ENCODE measurements around the gene SSPN.
"Not testable (repeated sequence)": the region's sequence is repeated elsewhere in the genome, so short reads cannot be mapped to it uniquely, and the experiment has no call there.

The SSPN gene

DNA sequence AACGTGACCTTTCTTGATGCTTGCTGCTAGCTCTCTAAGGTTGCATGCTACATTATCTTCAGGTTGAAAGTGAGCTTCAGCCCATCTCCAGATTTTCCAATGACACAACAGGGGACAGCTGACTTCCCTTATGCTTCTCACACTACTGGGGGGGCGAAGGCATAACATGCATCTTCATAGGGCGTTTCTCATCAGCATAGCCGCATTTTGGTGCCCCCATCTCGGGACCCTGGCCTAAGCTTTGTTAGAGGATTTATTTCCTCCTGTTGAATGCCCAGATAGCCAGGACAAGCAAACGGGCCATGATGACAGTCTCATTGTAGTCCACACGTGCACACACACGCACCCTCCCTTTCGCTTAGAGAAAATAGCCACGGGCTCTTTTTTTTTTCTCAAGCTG is 30.7 kb downstream of the SSPN start:
- Histone ChIP-seq H3K4me3 (ENCODE audit: low read depth in 1 of 2, low read length in 2 of 2) (peak overlapping the region; percentile 60 to 63), H3K9me3 (ENCODE audit: control insufficient read depth in 1 of 2, low read length in 2 of 2) (no peaks in the 10 kb centered on the region), H3K9ac (ENCODE audit: low read depth in 1 of 2, low read length in 2 of 2) (no peak overlapping the region), H3K27me3 (ENCODE audit: control insufficient read depth in 1 of 2, insufficient read depth in 2 of 2, low read length in 2 of 2) (peaks cover 0 to 5% of the 10 kb centered on the region in 2 donors), H3K27ac (ENCODE audit: low read depth, low read length) (no peak overlapping the region), H3K36me3 (ENCODE audit: control insufficient read depth in 1 of 2, insufficient read depth in 2 of 2, low read length in 2 of 2) (no peaks in the 10 kb centered on the region), H3K4me1 (ENCODE audit: control insufficient read depth in 1 of 2, insufficient read depth in 2 of 2, low read length in 2 of 2) (peaks cover 3 to 5% of the 10 kb centered on the region in 2 donors)

GRCh38 chr12:26226629-26227360 is 31.4 kb downstream of the SSPN start:
- peaks cover 3 to 5% of the 10 kb centered on the region in 2 donors for H3K4me1 ChIP-seq (ENCODE audit: control insufficient read depth in 1 of 2, insufficient read depth in 2 of 2, low read length in 2 of 2)
- H3K9me3 ChIP-seq (ENCODE audit: control insufficient read depth in 1 of 2, low read length in 2 of 2) = no peaks in the 10 kb centered on the region
- no peak overlapping the region for H3K27ac ChIP-seq (ENCODE audit: low read depth, low read length)
- H3K9ac ChIP-seq (ENCODE audit: low read depth in 1 of 2, low read length in 2 of 2) = peak overlapping the region; percentile 28 to 48
- H3K4me3 ChIP-seq (ENCODE audit: low read depth in 1 of 2, low read length in 2 of 2) = peak overlapping the region; percentile 60 to 63
- no peaks in the 10 kb centered on the region for H3K36me3 ChIP-seq (ENCODE audit: control insufficient read depth in 1 of 2, insufficient read depth in 2 of 2, low read length in 2 of 2)
- peaks cover 0 to 5% of the 10 kb centered on the region in 2 donors for H3K27me3 ChIP-seq (ENCODE audit: control insufficient read depth in 1 of 2, insufficient read depth in 2 of 2, low read length in 2 of 2)

DNA sequence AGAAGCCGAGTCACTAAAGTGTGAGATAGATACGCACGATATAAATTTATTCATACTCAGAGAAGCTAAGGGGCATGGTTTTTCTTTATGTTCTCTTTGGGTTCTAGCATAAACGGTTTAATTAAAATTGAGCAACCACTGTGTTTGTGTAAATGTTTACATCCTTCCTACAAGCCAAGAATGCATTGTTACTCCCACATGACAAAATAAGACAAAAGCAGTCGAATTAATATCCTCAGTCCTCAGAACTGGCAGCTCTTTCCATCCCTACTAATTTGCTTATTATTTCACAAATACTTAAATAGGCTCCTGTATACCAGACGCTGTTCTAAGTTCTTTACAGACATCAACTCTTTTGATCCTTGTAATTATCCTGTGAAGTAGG is 32.0 kb downstream of the SSPN start:
- Histone ChIP-seq H3K27me3 (ENCODE audit: control insufficient read depth in 1 of 2, insufficient read depth in 2 of 2, low read length in 2 of 2) (peaks cover 0 to 5% of the 10 kb centered on the region in 2 donors), H3K27ac (ENCODE audit: low read depth, low read length) (no peak overlapping the region), H3K9ac (ENCODE audit: low read depth in 1 of 2, low read length in 2 of 2) (peak overlapping the region in 1 of 2 donors; percentile 28), H3K4me1 (ENCODE audit: control insufficient read depth in 1 of 2, insufficient read depth in 2 of 2, low read length in 2 of 2) (peaks cover 3 to 5% of the 10 kb centered on the region in 2 donors), H3K4me3 (ENCODE audit: low read depth in 1 of 2, low read length in 2 of 2) (peak overlapping the region; percentile 60 to 63), H3K36me3 (ENCODE audit: control insufficient read depth in 1 of 2, insufficient read depth in 2 of 2, low read length in 2 of 2) (no peaks in the 10 kb centered on the region), H3K9me3 (ENCODE audit: control insufficient read depth in 1 of 2, low read length in 2 of 2) (no peaks in the 10 kb centered on the region)

DNA sequence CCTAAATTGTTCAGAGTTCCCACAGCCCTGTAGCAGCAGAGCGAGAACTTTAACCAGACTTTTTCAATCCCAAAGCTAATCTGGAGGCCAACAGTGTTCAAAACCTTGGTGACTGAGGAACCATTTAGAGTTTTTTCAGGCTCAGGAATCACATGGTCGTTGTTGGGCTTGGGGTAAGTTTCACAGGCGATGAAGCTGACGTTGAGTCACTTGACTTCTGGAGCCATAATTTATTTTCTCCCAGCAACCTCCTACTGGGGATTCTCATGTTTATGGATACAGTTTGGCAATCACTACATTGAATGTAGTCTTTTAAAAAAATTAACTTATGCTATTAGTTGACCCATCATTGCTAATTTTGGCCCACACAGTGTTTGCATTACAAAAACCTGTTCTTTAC is 34.5 kb downstream of the SSPN start:
- no peak overlapping the region for H3K9ac ChIP-seq (ENCODE audit: low read depth in 1 of 2, low read length in 2 of 2)
- peaks cover 3 to 5% of the 10 kb centered on the region in 2 donors for H3K4me1 ChIP-seq (ENCODE audit: control insufficient read depth in 1 of 2, insufficient read depth in 2 of 2, low read length in 2 of 2)
- H3K4me3 ChIP-seq (ENCODE audit: low read depth in 1 of 2, low read length in 2 of 2) = no peak overlapping the region
- peaks cover 0 to 5% of the 10 kb centered on the region in 2 donors for H3K27me3 ChIP-seq (ENCODE audit: control insufficient read depth in 1 of 2, insufficient read depth in 2 of 2, low read length in 2 of 2)
- no peaks in the 10 kb centered on the region for H3K36me3 ChIP-seq (ENCODE audit: control insufficient read depth in 1 of 2, insufficient read depth in 2 of 2, low read length in 2 of 2)
- no peaks in the 10 kb centered on the region for H3K9me3 ChIP-seq (ENCODE audit: control insufficient read depth in 1 of 2, low read length in 2 of 2)
- H3K27ac ChIP-seq (ENCODE audit: low read depth, low read length) = no peak overlapping the region

- Histone ChIP-seq H3K9ac (ENCODE audit: low read depth in 1 of 2, low read length in 2 of 2) (no peak overlapping the region), H3K27ac (ENCODE audit: low read depth, low read length) (no peak overlapping the region), H3K9me3 (ENCODE audit: control insufficient read depth in 1 of 2, low read length in 2 of 2) (no peaks in the 10 kb centered on the region), H3K27me3 (ENCODE audit: control insufficient read depth in 1 of 2, insufficient read depth in 2 of 2, low read length in 2 of 2) (peaks cover 0 to 1% of the 10 kb centered on the region in 2 donors), H3K36me3 (ENCODE audit: control insufficient read depth in 1 of 2, insufficient read depth in 2 of 2, low read length in 2 of 2) (no peaks in the 10 kb centered on the region), H3K4me3 (ENCODE audit: low read depth in 1 of 2, low read length in 2 of 2) (no peak overlapping the region), H3K4me1 (ENCODE audit: control insufficient read depth in 1 of 2, insufficient read depth in 2 of 2, low read length in 2 of 2) (peaks cover 3 to 5% of the 10 kb centered on the region in 2 donors)
These were observed 36.1 kb downstream of the SSPN start for GRCh38 chr12:26231470-26231869.

GRCh38 chr12:26231921-26232320 is 36.5 kb downstream of the SSPN start:
- Histone ChIP-seq H3K9ac (ENCODE audit: low read depth in 1 of 2, low read length in 2 of 2) (no peak overlapping the region), H3K27ac (ENCODE audit: low read depth, low read length) (no peak overlapping the region)

DNA sequence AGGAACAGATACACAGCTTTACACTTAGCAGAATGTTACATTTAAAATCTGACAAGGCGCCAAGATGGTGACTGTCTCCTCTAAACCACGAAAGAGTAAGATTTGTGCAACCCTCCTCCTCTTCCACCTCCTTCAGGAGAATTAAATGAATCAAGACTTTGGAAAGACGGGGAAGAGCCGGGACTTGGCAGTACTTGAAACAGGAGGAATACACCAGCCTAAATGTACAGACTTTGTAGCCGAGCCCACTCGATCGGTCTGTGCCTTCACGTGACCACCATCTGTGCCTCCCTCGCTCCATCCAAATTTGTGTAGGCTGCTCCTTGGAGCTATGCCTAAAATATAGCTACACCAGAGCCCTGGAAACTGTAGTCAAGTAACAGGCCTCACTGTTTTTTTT is 38.3 kb downstream of the SSPN start:
- H3K4me3 ChIP-seq (ENCODE audit: low read depth in 1 of 2, low read length in 2 of 2) = no peak overlapping the region
- H3K27ac ChIP-seq (ENCODE audit: low read depth, low read length) = no peak overlapping the region
- H3K9ac ChIP-seq (ENCODE audit: low read depth in 1 of 2, low read length in 2 of 2) = no peak overlapping the region
- no peaks in the 10 kb centered on the region for H3K36me3 ChIP-seq (ENCODE audit: control insufficient read depth in 1 of 2, insufficient read depth in 2 of 2, low read length in 2 of 2)
- no peaks in the 10 kb centered on the region for H3K4me1 ChIP-seq (ENCODE audit: control insufficient read depth in 1 of 2, insufficient read depth in 2 of 2, low read length in 2 of 2)
- no peaks in the 10 kb centered on the region for H3K27me3 ChIP-seq (ENCODE audit: control insufficient read depth in 1 of 2, insufficient read depth in 2 of 2, low read length in 2 of 2)
- no peaks in the 10 kb centered on the region for H3K9me3 ChIP-seq (ENCODE audit: control insufficient read depth in 1 of 2, low read length in 2 of 2)

More at GRCh38 chr12:26231921-26232320, 36.5 kb downstream of the SSPN start:
- no peaks in the 10 kb centered on the region for H3K9me3 ChIP-seq (ENCODE audit: control insufficient read depth in 1 of 2, low read length in 2 of 2)
- no peaks in the 10 kb centered on the region for H3K36me3 ChIP-seq (ENCODE audit: control insufficient read depth in 1 of 2, insufficient read depth in 2 of 2, low read length in 2 of 2)
- H3K4me3 ChIP-seq (ENCODE audit: low read depth in 1 of 2, low read length in 2 of 2) = no peak overlapping the region
- H3K4me1 ChIP-seq (ENCODE audit: control insufficient read depth in 1 of 2, insufficient read depth in 2 of 2, low read length in 2 of 2) = peaks cover 3 to 4% of the 10 kb centered on the region in 2 donors
- no peaks in the 10 kb centered on the region for H3K27me3 ChIP-seq (ENCODE audit: control insufficient read depth in 1 of 2, insufficient read depth in 2 of 2, low read length in 2 of 2)

DNA sequence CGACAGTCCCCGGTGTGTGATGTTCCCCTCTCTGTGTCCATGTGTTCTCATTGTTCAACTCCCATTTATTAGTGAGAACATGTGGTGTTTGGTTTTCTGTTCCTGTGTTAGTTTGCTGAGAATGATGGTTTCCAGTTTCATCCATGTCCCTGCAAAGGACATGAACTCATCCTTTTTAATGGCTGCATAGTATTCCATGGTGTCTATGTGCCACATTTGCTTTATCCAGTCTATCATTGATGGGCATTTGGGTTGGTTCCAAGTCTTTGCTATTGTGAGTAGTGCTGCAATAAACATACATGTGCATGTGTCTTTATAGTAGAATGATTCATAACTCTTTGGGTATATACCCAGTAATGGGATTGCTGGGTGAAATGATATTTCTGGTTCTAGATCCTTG is 40.1 kb downstream of the SSPN start:
- H3K27me3 ChIP-seq (ENCODE audit: control insufficient read depth in 1 of 2, insufficient read depth in 2 of 2, low read length in 2 of 2); H3K36me3 ChIP-seq (ENCODE audit: control insufficient read depth in 1 of 2, insufficient read depth in 2 of 2, low read length in 2 of 2); H3K9ac ChIP-seq (ENCODE audit: low read depth in 1 of 2, low read length in 2 of 2); H3K9me3 ChIP-seq (ENCODE audit: control insufficient read depth in 1 of 2, low read length in 2 of 2); H3K4me3 ChIP-seq (ENCODE audit: low read depth in 1 of 2, low read length in 2 of 2); H3K27ac ChIP-seq (ENCODE audit: low read depth, low read length): not testable (repeated sequence)
- peaks cover 9 to 12% of the 10 kb centered on the region in 2 donors for H3K4me1 ChIP-seq (ENCODE audit: control insufficient read depth in 1 of 2, insufficient read depth in 2 of 2, low read length in 2 of 2)

DNA sequence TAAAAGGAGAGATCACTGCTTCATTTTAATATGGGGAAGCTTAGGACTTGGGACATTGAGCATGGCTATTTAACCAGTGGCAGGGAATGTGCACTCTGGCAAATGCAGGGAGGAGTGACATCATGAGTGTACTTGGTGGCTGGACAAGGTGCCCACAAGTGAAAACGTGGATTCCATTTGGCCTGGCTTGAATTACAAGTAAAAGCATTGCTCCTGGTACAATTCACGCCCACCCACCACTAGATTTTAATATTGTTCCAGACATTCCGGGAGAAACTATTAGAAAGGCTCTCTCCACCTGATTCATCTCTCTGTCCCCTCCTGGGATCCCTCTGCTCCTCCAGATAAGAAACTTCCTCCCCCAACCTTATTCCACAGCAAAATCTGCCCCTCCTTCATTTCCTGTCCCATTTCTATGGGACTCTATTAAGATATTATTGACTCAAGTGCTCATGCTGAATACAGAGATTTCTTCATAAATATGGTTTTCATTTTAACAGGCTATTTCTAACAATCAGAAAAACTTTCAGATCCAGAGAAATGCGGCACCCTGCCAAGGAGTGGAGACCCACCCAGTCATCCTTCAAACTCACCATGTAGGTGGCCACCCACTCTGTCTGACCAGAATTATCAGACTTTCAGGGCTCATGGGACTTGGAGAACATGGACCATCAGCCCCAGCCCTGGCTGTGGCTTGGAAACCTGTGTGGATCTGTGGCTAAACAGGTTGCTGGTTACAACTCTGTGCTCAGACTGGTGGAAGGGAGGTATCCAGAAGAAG is 43.2 kb downstream of the SSPN start:
- Histone ChIP-seq H3K9me3 (ENCODE audit: control insufficient read depth in 1 of 2, low read length in 2 of 2) (no peaks in the 10 kb centered on the region), H3K9ac (ENCODE audit: low read depth in 1 of 2, low read length in 2 of 2) (no peak overlapping the region), H3K27ac (ENCODE audit: low read depth, low read length) (no peak overlapping the region), H3K36me3 (ENCODE audit: control insufficient read depth in 1 of 2, insufficient read depth in 2 of 2, low read length in 2 of 2) (no peaks in the 10 kb centered on the region), H3K4me1 (ENCODE audit: control insufficient read depth in 1 of 2, insufficient read depth in 2 of 2, low read length in 2 of 2) (peaks cover 19 to 37% of the 10 kb centered on the region in 2 donors), H3K27me3 (ENCODE audit: control insufficient read depth in 1 of 2, insufficient read depth in 2 of 2, low read length in 2 of 2) (no peaks in the 10 kb centered on the region), H3K4me3 (ENCODE audit: low read depth in 1 of 2, low read length in 2 of 2) (no peak overlapping the region)

DNA sequence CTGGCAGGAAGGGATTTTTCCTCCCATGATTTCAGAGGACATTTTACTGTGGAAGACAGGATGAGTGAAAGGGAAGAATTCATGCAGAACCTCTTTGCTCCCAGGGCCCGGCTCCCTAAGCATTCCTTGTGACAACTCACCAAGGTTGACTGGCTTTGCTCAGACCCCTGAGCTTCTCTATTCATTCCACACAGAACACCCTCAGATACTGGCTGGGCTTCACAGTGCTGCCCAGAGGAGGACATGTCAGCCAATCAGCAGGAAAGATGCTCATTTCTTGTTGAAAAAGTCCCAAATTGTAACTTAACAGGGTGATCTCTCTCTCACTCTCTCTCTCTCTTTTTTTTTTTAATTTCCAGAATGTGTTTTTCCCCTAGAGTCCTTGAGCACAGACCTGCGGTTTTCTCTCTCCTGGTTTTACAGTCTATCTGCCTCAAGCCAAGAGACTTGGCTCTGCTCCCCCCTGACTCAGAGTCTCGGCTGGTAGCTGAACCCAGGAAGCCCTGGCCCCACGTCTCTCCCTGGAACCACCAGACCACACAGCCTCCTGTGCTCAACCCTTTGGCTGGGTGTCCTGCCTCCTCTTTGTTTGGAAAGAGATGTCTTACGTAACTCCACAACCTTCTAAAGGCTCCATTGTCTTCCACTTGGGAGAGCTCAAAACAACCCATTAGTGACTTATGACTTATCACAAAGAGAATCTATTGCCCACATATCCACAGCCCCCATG is 43.9 kb downstream of the SSPN start:
- peaks cover 19 to 37% of the 10 kb centered on the region in 2 donors for H3K4me1 ChIP-seq (ENCODE audit: control insufficient read depth in 1 of 2, insufficient read depth in 2 of 2, low read length in 2 of 2)
- H3K9me3 ChIP-seq (ENCODE audit: control insufficient read depth in 1 of 2, low read length in 2 of 2) = no peaks in the 10 kb centered on the region
- H3K9ac ChIP-seq (ENCODE audit: low read depth in 1 of 2, low read length in 2 of 2) = no peak overlapping the region
- no peaks in the 10 kb centered on the region for H3K36me3 ChIP-seq (ENCODE audit: control insufficient read depth in 1 of 2, insufficient read depth in 2 of 2, low read length in 2 of 2)
- H3K4me3 ChIP-seq (ENCODE audit: low read depth in 1 of 2, low read length in 2 of 2) = no peak overlapping the region
- no peaks in the 10 kb centered on the region for H3K27me3 ChIP-seq (ENCODE audit: control insufficient read depth in 1 of 2, insufficient read depth in 2 of 2, low read length in 2 of 2)
- H3K27ac ChIP-seq (ENCODE audit: low read depth, low read length) = no peak overlapping the region

Data from duodenal mucosa (tissue), 2 donors.